HG03342 (cell line): ENCODE measurements around the gene INPPL1.
"Not testable (repeated sequence)": the region's sequence is repeated elsewhere in the genome, so short reads cannot be mapped to it uniquely, and the experiment has no call there.

Source experiments
- ATAC-seq: cut with Tn5 transposase; IDR thresholded peaks from one replicate; pipeline ENCODE4 v1.9.1; 2021; ENCODE audit warnings: mild to moderate bottlenecking, moderate library complexity; ENCODE audit not compliant: unreplicated experiment

The INPPL1 gene

DNA sequence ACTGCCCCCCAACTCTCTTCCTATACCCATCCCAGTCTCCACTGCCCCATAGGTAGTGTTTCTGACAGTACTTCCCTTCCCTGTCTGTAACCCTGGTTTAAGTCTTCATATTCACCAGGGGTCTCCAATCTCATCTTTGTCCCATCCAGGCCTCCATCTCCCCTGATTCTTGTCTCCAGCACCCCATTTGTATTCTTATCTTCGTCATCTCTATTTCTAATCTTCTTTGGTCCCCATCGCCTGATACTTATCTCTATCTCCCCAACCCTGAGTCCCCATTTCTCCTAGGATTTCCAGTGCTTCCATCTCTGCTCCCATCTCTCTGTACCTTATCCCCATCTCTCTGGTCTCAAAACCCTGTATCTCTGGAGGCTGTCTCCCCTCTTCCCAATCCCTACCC, 17.6 kb downstream of the INPPL1 start:
- ATAC-seq = no peak

DNA sequence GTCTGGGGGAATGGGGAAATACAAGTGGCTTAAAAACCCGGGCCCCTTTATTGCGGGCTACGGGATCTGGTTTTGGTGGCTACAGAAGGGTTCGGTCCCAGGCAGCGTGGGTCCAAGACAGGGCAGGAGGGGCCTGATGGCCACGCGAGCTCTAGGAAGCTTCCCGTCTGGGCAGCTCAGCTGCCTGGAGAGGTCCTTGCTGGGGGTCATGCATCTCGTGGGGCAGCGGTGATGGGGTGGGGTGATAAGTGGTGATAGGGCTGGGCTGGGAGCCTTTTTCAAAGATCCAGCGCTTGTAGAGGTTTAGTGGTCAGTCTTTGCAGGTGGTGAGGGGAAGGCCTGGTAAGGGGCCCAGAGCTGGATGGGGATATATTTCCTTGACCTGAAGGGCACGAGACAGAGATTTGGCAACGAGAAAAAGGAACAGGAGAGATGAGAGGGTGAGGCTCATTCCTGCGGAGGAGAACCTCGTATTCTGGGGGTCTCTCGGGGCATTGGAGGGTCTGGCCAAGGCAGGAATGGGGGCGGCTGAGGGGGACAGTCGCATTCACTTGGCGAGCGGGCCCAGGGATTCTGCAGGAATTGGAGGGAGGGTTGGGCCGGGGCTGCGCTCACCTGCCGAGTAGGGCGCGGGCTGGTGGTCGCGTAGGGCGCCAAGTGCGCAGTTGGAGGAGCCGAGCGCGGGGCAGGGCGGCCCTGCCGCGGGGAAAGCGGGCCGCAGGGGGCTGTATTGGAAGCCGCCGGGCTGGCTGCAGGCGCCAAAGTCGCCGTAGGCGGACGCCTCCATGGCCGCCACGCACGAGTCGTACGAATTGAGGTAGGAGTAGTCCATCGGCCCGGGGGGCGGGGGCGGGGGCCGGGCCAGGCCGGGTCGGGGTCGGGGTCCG, 18.8 kb downstream of the INPPL1 start:
- no peak for ATAC-seq

DNA sequence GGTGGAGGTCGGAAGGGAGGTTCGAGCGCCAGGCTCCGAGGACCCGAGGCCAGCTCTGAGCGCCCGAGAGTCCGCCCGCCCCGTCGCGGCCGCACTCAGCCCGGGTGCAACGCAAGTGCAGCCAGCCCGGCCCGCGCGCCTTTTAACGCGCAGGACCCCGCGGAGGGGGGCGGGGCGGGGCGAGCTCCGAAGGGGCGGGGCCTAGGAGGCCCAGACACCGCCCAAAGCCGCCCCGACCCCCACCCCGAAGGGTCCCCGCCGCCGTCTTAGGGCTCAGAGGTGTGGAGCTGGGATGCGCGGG, 19.4 kb downstream of the INPPL1 start, which contains the start of gene PHOX2A:
Gene PHOX2A (minus strand): TSS at position 117 of the 301 bp plus-strand sequence. CDS start 172 bp downstream, outside the sequence.
- no peak for ATAC-seq

DNA sequence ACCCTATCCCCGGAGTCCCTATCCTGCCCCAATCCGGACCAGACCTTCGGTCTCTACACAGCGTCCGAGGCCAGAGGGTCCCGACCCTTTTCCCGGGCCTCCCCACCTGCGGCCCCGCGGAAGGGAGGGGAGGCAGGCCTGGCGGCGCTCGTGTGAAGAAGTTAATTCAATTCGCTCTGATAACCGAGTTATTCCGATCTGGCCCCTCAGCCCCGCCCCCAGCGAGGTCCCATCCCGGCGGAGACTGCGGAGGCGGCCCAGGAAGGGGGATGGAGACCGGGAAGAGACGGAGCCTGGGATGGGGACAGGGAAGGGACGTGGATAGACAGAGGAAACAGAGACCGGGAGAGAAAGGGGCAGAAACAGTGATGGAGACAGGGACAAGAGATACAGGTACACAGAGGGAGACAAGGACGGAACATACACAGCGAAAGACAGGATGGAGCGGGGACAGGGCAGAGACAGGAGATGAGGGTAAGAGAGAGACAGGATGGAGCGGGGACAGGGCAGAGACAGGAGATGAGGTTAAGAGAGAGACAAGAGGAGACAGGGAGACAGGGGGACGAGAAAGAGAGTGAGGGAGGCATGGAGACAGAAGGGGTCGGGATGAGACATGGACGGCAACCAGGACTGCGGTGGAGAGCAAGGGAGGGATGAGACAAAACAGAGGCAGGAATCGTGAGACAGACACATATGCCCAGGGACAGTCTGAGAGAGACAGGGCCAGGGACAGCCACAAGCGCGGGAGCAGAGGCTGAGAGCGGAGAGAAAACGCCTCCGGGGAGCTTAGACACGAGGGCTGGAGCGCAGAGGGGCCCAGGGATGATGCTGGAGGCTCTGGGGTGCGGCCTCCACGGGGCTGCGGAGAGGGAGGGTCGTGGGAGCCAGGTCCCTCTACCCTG, 20.0 kb downstream of the INPPL1 start:
- ATAC-seq = no peak

DNA sequence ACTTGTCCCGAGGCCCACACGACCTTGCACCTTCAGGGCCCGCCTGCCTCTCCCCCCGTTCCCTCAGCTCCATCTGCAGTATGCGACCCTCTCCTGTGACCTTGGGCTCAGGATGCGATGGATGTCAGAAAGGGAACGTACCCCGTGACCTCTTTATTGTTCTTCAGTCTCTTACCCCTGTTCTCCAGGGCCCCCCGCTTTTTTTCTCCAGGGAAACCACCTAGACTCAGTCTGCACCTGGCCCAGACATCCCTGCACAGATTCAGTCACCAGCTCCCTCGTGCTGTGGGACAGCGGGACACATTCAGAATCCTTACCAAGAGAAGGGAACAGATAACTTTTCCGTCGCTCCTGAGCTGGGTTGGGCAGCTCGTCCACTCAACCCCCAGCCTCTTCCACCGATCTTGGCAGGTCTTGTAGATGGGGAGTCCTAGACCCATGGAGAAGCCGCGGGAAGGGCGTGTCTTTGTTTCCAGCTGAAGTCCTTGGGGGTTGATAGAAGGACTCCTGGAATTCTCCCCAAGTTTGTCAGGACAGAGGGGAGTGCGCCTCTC, 20.8 kb downstream of the INPPL1 start:
- no peak for ATAC-seq

- ATAC-seq = no peak
Observed at GRCh38 chr11:72247584-72247983, 23.0 kb downstream of the INPPL1 start.

DNA sequence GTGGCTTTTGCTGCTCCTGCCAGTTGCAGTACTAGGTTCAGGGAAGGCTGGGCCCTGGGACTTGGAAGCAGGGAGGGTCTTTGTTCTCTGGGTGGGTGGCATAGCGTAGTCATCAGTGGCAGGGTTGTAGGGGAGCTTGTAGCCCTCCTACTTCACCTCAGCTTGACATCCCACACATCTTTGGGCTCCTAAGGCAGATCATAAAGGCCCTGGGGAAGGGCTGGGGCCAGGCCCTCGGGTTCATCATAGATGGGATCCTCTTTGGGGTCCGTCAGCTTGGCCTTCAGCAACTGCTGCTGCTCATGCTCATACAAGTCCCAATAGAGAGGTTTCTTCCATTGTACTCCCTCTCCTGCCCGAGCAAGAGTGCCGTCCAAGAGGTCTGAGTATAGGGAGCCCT, 25.4 kb downstream of the INPPL1 start:
- no peak for ATAC-seq

DNA sequence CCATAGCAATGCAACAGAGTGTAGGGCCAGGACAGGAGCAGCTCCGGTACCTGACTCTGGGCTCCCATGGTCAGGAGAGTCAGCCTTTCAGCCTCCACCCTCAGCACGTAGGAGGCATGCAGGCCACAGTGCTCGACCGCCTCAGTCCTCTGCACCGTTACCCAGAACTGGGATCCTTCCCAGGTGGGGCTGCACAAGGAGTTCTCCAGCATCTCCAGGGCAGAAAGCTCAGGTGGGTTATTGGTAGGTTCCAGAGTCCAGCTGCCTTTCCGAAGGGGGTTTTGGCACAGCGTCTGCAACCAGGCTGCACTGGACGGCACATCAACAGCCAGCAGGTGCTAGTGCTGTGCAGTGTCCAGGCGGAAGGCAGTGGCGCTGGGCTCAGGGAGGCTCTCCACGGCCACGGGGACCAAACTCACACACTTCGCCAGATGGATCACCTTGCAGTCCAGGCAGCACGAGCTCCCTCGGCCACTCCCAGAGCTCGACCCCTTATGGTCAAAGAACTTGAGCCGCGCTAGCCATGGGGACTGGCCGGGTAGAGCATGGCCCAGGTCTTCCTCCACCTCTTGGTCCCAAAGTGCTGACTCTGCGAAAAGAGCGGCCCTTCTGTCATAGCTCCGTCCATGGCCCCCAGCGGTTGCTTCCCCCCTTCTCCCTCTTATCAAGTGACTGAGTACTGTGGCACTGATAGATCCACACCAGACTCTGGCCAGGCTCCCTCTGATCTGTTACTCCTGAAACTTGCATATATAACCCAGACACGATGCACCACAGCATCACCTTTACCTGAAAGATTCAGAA, 26.3 kb downstream of the INPPL1 start:
- no peak for ATAC-seq

GRCh38 chr11:72251614-72252013, 27.0 kb downstream of the INPPL1 start:
- ATAC-seq = no peak

- ATAC-seq = no peak
Observed at GRCh38 chr11:72253392-72253791, 28.8 kb downstream of the INPPL1 start.

- no peak for ATAC-seq
Observed at GRCh38 chr11:72254299-72254993, 29.9 kb downstream of the INPPL1 start.

DNA sequence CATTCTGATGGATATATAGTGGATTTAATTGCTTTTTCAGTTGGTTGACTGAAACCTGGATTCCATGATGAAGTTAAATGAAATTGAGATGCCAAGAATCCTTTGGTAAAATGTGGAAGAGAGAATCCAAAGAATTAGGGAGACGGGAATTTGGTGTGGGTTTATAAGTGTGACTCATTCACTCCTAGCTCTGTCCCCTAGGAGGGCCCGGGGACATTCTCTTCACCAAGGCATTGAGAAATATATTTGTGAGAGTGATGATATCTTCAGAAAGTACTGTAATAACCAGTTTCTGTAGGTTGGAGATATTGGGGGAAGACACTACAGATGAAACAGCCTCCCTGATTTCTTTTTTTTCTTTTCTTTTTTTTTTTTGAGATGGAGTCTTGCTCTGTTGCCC, 33.0 kb downstream of the INPPL1 start:
- no peak for ATAC-seq

DNA sequence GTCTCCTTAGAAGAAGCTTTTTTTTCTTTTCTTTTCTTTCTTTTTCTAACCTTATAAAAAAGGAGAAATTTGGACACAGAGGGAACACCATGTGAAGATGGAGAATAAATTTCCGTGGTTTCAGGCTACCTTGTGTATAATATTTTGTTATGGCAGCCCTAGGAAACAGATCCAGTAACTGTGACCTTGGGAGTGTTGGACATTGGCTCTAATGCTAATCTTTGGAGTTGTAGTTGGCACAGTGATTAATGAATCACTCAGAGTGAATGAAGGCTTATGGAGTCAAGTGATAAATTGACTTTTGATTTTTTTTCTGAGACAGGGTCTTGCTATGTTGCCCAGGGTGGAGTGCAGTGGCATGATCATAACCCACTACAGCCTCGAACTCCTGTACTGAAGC, 34.9 kb downstream of the INPPL1 start:
- no peak for ATAC-seq

- no peak for ATAC-seq
Observed at GRCh38 chr11:72260574-72260973, 36.0 kb downstream of the INPPL1 start.

- no peak for ATAC-seq
Observed at GRCh38 chr11:72263361-72263760, 38.8 kb downstream of the INPPL1 start.

DNA sequence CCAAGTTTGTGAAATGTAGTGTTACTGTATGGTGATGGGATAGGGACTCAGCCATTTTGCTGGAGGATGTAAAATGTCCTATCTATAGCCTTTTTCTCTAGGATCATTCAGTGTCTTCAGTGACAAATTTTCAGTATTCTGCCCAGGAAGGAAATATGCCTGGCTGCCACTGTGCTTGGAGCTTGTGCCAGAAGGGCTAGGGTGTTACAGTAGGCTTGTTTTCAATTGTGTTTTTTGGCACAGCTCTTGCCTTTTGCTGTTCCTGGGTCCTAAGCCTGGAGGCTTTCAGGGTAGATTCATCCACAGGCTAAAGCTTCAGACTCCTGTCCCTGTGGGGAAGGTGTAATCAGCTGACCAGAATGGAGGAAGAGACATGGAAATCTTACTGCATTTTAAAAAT, 41.4 kb downstream of the INPPL1 start:
- no peak for ATAC-seq

- not testable (repeated sequence) for ATAC-seq
Observed at GRCh38 chr11:72266960-72267359, 42.4 kb downstream of the INPPL1 start.

DNA sequence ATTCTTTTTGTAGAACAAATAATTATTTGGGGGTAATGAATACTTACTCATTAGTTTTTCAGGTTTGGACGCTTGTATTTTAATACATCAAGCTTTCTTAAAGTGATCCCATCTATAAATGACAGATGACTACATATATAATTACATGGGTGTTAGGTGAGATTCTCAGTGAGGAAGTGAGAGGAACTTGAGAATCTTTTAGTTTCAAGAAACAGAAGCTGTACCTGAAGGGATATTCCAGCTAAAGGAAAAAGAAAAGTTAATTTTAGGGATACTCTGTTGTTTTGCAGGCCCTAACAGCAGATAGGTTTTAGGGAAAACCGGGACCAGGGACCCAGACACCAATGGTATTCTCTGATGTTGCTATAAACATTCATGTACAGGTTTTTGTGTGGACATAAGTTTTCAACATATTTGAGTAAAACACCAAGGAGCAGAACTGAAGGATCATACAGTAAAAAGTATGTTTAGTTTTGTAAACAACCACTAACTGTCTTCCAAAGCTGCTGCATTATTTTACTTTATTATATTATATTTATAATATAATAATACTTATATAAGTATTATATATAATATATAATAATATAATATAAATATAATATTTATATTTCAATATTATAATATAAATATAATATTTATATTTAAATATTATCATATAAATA, 43.5 kb downstream of the INPPL1 start:
- no peak for ATAC-seq

- no peak for ATAC-seq
Observed at GRCh38 chr11:72271980-72272379, 47.4 kb downstream of the INPPL1 start.

DNA sequence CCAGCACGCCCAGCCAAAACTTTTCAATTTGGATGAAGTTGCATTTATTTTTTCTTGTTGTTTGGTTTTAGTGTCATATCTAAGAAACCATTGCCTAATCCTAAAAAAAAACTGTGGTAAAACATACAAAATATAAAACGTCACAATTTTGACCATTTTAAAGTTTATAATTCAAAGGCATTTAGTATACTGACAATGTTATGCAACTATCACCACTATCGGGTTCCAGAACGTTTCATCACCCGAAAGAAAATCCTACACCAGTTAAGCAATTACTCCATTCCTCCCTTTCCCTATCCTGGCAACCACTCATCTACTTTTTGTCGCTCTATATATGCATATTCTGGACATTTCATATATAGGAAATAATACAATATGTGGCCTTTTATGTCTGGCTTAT, 49.9 kb downstream of the INPPL1 start:
- ATAC-seq = no peak
